Activated gamma-delta T cell treated with Interleukin-2 at 50 U/mL for 16 hours (primary cell): Measurements from ENCODE around the gene ACTR6.
A peak's percentile ranks its signal among the peaks of the same experiment; 100 is the strongest.
"Not testable (repeated sequence)": the region's sequence is repeated elsewhere in the genome, so short reads cannot be mapped to it uniquely, and the experiment has no call there.

ENCODE experiments used
- DNase-seq: peaks from one replicate; pipeline ENCODE4 v3.0.0-alpha.2; 2020

ACTR6 gene

DNA sequence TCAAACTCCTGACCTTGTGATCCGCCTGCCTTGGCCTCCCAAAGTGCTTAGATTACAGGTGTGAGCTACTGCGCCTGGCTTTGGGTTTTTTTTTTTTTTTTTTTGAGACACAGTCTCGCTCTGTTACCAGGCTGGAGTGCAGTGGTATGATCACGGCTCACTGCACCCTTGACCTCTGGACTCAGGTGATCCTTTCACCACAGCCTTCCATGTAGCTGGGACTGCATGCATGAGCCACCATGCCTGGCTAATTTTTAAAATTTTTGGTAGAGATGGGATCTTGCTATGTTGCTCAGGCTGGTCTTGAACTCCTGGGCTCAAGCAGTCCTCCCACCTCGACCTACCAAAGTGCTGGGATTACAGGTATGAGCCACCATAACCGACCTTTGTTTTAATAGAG, 21.6 kb downstream of the ACTR6 start:
- not testable (repeated sequence) for DNase-seq

DNA sequence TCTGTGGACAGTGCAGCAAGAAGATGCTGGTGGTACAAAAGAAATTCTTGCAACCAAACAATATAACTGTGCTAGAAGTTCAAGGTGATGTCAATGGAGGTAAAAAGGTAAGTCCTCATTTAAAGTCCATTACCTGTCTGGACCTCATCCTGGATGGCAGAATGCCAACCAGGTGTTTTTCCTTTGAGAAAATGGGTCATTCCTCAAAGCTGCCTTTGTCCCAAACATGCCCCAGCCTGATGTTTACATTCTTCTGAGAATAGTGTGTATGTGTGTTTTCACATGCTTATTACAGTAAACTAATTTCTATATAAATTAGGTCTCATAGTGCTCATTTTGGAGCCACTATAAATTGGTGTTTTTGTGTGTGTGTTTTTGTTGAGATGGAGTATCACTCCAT, 24.9 kb downstream of the ACTR6 start:
- DNase-seq, result no peak

DNA sequence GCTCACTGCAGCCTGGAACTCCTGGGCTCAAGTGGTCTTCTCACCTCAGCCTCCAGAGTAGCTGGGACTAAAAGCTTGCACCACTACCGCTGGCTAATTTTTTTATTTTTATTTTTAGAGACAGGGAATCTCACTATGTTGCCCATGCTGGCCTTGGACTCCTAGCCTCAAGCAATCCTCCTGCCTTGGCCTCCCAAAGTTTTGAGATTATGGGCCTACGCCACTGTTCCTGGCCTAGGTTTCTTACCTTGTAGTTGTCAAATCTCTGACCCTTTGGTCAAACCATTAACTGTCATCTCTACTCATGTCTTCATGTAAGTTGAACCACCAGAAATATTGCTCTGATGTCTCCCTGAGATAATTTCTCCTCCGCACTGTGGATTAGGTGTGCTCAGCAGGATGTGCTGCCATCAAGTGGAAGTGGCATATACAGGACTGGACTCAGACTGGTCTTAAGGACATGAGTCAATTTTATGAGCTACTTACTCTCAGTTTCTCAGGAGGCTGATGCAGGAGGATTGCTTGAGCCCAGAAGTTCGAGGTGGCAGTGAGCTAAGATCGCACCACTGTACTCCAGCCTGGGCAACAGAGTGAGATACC, 28.5 kb downstream of the ACTR6 start:
- DNase-seq, result no peak

DNA sequence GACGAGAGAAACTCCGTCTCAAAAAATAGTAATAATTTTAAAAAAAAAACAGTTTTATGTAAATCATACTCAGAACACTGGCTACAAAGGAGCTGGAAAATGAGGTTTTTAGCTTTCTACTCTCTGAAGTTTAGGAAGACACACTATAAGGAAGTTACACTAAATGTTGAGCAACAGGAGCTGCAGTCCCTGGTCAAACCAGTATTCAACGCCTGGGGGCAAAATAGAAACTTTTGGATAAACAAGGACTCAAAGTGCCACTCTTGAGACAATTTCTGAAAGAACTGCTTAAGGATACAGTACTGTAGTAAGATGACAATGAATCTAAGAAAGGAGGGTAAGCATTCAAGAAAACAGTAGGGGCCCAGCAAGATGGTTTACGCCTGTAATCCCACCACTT, 29.3 kb downstream of the ACTR6 start:
- no peak for DNase-seq

DNA sequence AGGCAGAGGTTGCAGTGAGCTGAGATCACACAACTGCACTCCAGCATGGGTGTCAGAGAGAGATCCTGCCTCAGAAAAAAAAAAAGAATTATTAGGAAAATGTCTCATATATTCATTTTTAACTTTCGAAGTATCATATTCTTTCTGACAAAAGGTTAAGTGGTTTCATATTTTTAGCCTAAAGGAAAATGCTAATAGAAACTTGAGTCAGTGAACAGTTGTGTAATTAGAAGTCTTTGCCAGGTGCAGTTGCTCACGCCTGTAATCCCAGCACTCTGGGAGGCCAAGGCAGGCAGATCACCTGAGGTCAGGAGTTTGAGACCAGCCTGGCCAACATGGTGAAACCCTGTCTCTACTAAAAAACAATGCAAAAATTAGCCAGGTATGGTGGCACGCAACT, 31.3 kb downstream of the ACTR6 start:
- DNase-seq, result not testable (repeated sequence)

DNA sequence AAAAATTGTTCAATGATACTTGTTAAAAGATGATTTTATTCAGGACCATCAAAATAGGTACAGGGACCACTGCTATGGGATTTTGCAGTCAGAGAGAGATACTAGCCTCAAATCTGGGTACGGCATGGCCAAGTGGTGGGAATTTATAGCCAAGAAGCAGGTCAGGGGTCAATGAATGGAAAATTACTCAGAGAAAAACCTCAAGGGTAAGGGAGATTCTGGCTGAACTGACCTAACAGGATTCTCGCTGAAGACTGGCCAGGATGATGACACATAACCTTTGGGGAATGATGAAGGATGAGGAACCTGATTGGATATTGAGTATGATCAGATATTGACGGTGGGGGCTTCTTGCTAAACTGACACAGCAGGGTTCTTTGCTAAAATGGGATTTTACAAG, 33.6 kb downstream of the ACTR6 start:
- no peak for DNase-seq

DNA sequence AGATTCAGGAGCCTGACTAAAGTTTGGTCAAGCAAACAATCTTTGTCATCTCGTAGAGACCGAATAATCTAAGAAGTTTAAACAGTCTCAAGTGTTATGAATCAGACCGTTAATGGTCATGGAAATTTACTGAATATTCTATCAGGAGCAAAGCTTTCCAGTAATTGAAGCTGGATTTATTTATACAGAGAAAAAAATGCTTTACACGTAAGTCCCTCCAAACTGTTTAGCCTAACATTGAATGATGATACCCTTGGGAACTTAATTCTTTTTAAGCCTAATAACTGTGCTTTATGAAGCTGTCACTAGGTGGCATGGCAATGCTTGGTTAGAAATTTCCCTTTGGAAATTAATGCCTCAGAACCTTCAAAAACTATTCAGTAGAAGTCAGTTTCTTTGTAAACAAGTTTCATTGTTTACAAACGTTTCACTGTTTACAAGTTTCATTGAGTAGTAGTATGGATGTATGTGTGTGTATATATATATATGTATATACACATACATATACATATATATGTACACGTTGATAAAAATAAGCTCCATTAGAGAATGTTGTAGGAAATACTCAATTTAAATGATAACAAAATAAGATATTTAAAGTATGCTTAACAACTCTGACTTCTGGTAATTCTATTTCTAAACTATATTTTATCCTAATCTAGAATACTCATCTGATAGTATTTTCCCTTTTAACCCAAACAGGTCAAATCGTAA, 34.1 kb downstream of the ACTR6 start:
- no peak for DNase-seq

DNA sequence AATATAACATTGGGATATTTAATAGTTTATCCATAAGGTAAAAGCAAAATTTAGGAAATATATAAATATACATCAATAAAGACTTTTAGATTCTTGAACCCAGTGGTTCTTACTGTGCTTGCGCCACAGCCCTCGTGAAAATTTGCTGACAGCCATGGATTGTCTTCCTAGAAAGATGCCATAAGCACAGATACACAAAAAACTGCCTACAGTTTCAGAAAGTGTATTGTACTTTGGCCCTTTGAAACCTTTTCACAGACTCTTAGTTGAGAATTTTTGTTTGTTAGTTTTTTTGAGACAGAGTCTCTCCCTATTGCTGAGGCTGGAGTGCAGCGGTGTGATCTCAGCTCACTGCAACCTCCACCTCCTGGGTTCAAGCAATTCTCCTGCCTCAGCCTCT, 38.2 kb downstream of the ACTR6 start:
- DNase-seq, result no peak

DNA sequence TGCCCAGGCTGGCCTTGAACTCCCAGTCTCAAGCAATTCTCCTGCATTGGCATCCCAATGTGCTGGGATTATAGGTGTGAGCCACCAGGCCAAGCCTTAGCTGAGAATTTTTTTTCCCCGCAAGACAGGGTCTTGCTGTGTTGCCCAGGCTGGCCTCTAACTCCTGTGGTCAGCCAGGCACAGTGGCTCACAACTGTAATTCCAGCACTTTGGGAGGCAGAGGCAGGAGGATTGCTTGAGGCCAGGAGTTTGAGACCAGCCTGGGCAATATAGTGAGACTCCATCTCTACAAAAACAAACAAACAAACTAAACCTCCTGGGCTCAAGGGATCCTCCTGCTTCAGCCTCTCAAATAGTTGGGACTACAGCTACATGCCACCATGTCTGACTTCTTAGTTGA, 39.0 kb downstream of the ACTR6 start:
- no peak for DNase-seq

DNA sequence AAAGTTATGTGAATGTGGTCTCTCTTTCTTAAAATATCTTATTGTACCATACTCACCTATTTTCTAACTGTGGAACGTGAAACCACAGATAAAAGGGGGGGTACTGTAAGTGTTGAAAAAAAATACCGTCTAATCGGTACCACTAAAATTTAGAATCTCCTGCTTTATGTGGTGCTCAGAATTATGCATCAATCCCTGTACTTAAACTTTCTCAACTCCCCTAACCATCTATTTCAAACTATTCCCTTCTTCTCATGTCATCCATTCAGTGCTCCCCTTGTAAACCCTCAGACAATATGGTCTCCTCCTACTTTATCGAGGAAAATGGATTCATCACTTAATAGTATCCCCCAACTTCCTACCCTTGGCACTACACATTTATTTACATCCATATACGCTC, 42.5 kb downstream of the ACTR6 start:
- DNase-seq, result no peak

DNA sequence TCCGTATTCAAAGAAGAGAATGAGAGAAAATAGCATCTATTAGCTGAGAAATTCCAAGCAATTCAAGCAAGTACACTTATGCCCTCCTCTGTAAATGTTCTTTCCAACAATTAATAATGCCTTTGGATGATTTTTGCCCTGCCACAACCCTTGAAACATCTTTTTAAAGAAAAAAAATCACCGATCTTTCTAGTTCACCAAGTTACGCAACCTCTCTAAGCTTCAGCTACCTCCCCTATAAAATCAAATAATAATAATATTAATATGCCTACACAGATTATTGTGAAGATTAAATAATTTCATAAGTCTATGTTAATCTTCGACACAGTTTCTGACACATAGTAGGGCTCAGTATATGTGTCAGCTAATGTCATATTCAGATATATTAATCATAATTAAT, 47.1 kb downstream of the ACTR6 start:
- no peak for DNase-seq

DNA sequence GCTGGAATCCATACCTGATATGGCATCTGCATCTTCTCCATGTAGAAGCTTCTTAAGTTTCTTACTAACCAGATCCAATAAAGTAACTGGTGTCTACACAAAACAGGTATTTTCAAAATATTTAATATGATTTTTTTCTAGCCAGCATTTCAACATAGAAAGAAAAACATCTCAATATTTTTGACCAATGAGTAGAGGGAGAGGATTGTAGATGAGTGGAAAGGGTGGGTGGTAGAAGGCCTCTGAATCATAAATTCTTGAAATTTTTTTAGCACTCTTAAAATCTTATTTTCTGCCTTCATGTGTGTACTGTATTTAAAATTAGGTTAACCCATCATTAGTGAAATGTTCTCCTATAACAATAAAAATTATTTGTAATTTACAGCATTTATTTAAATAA, 48.3 kb downstream of the ACTR6 start:
- no peak for DNase-seq

DNA sequence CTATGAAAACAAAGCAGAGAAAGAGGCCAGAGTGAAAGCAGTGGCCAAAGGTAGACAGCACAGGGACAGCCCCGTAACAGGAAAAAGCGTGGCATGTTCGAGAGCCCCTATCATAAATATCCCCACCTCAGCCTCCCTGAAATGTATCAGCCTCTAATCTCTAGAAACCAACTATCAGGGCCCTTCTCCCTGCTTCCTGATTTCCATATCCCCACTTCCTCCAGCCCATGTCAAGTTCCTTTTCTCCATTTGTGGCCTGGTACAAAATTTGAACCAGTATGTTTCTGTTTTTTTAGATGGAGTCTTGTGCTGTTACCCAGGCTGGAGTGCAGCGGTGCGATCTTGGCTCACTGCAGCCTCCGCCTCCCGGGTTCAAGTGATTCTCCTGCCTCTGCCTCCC, 49.3 kb downstream of the ACTR6 start:
- no peak for DNase-seq

DNA sequence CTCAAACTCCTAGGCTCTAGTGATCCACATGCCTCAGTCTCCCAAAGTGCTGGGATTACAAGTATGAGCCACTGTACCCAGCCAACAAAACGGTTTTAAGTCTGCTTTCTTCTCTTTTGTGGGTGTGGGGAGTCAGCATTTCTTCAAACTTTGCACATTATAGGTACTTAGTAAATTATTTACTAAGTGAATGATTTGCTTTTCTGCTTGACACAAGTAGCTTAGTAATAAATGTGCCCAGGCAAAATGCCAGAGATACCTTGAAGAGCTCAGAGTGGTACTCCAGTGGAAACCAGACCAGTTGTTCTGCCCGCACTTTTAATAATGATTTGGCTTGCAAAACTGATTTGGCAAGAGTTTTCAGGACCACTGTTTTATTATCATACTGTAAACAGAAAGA, 51.3 kb downstream of the ACTR6 start:
- DNase-seq, result no peak

DNA sequence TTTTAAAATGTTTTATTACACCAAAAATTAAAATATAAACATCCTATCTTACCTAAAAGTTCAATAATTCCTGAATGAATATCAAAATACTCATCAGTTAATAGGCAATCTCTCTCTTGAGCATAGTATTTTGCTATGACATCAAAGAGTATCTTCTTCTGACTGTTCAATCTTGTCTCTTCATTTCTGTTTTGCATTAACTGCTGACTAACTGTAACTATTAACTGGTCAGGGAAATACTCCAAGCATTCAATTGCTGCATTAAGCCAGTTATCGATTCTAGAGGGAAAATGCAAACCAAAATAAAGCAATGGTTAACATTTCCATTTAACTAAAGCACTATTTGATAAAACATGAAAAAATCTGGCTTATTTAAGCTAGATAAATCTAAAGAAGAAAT, 52.8 kb downstream of the ACTR6 start:
- DNase-seq, result no peak

DNA sequence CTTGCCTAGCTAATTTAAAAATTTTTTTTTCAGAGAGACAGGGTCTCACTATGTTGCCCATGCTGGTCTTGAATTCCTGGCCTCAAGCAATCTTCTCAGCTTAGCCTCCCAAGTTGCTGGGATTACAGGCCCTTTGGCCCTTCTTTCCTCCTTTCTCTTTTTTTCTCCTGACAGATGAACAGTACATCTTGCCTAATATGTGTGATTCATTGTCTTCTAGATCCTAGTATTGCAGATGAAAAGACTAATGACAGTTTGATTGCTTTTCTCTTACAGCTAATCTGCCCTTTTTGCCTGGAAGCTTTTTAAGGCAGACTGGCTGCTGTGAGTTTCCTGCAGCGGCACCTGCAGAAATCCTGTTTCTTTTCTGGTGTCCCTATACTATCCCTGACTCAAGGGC, 54.3 kb downstream of the ACTR6 start:
- DNase-seq, result no peak

DNA sequence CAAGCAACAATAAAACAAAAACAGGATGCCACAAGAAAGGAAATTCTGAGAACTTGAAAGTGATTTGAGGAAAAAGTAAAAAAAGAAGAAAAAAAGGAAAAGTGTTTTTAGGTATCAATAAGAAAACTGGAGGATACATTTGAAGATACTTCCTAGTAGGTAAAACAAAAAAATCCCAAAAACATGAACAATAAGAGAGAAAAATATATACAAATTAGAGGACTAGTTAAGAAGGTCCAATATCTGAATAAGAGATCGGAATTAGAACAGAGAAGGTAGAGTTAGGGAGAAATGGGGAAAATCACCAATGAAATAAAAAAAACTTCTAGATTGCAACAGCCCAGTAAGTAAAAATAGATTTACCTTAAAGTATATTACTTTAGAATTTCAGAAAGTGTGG, 57.5 kb downstream of the ACTR6 start:
- no peak for DNase-seq

DNA sequence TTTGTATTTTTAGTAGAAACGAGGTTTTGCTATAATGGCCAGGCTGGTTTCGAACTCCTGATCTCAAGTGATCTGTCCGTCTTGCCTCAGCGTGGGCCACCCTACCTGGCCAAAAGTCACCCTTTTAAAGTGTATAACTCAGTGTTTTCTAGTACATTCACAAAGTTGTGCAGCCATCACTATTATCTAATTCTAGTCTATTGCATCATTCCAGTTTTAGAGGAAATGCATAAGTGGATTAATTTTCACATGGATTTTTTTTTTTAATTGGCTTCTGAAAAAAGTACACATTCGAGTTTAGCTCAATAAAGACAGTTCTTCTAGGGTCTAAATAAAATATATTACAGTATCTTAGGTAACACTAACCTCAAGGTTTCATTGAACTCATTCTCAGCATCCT, 62.5 kb downstream of the ACTR6 start:
- DNase-seq, result no peak

DNA sequence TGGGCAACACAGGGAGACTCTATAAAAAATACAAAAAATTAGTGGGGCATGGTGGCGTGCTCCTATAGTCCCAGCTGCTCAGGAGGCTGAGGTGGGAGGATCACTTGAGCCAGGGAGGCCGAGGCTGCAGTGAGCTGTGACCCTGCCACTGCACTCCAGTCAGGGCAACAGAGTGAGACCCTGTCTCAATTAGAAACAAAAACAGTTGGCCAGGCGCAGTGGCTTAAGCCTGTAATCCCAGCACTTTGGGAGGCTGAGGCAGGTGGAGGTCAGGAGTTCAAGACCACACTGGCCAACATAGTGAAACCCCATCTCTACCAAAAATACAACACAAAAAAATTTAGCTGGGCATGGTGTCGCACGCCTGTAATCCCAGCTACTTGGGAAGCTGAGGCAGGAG, 64.5 kb downstream of the ACTR6 start:
- not testable (repeated sequence) for DNase-seq

DNA sequence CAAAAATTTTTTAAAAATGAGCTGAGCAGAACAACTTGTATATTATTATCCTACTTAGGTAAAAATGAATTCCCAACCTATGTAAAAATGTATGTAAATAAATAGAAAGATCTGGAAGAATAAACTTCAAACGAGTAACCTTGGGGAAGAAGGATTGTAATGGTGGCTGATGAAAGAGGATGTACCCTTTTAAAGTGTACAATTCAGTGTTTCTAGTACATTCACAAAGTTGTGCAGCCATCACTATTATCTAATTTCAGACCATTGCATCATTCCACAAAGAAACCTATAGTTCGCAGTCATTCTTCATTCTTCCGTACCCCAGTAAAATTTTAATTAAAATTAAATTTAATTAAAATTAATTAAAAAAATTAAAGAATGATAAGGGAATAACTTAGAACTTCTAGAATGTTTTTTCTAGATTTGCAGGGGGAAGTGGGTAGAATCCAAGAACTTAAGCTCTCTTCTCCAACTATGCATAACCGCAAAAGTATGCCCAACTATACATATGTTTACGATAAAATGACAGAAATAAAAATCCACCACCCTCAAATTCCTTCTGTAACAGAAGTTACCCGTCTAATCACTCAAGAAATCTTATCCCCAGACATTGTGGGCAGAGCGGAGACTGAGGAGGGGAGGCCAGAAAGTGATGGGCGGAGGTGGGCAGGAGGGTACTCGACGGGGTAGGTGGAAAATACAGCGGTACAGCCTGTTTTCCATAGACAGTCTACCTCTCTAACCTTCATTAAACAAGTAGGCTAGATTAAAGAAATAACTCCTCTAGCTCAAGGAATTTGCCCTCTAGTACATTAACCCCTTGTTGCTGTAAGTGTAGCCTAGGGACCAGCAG, 65.3 kb downstream of the ACTR6 start:
- no peak for DNase-seq

DNA sequence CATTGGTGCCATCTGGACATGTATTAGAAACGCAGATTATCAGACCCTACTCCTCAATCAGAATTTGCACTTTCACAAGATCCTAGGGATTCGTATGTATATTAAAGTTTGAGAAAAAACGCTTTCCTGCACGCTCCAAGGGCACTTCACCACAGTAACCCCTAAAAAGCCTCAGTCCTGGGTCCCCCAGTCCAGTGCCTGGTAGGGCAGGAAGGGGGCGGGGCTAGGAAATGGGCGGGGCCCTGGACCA, 65.9 kb downstream of the ACTR6 start:
- DNase-seq, result peak; percentile 96

DNA sequence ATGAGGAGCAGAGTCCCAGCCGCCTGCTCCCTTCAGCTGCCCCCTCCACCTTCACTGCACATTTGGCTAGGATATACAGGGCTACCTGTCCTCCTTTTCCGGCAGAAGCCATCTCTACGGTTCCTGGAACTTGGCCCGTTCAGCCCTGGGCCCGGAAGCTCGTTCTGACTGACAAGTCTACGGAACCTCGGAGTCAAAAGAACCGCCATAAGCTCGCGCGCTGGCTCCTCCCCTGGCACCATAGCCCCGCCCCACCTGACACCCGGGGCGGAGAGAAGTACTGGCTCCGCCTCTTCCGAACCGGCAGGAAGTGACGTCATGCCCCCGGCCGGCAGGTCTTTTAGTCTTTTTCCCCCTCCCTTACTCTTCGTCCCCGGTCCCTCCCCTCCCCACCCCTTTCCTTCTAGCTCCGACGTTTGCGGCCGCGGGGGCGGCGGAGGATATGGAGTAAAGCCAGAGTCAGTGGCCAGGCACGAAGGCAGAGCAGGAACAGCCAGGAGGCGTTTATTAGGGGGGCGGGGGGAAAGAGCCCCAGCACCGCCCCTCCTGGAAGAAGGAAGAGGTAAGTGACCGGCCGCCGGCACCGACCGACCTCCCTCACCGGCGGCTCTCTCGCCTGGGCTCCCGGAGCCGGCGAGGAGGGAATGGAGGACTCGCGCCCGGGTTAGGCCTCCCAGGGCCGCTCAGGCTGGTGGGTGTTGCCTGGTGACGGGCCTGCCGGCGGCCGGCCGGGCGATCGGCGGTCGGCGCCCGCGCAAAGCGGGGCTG, 66.4 kb downstream of the ACTR6 start, which contains the start of the genes DEPDC4 and SCYL2:
Gene DEPDC4, minus strand, starts transcription at position 245 of the 768 bp plus-strand sequence. Its CDS starts 3 bp downstream, at position 242.
Gene SCYL2, plus strand, starts transcription at position 343 of the 768 bp plus-strand sequence. CDS start 15,794 bp downstream, outside the sequence.
- peak; percentile 91 for DNase-seq

DNA sequence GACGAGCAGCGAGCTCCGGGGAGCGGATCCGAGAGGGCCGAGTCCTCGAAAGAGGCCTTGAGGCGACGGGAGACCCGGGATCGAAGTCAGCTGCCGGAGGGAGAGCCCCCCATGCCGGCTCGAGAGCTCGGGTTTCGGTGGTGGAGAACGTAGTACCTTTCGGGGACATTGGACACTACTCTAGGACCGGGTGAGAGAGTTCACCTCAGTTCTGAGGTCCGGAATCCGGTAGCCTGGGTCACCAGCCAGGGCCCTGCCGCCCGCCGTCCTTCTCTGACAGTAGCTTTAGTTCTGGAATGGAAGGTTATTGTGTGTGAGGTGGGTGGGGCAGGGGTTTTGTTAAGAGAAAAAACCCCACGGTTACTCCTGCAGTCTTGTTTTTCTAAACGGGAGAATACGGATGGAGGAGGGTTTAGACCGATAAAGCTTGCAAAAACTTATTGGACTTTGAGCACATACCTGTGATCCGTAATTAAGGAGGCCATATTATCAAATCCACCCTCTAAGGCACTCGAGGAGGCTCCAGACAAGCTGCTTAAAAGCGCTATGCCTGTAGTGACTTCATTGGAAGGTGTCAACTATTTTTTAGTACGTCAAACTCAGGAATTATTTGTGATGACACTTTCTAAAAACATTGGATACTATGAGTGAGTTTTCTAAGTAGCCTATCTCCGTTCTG, 67.1 kb downstream of the ACTR6 start:
- no peak for DNase-seq
